Mucosa of rectum (tissue), 2 donors: ENCODE data around the gene NID1.

ENCODE experiments used
- H3K27ac ChIP-seq, 2 donors: one replicate each; pipeline ENCODE4 v1.7.0; 2013; ENCODE audit warnings: inconsistent platforms in 2 of 2, low read depth in 2 of 2, low read length in 2 of 2
- H3K27me3 ChIP-seq, 2 donors: one replicate each; pipeline ENCODE4 v1.7.0; 2013; ENCODE audit warnings: low read length in 2 of 2; ENCODE audit not compliant: control insufficient read depth in 2 of 2, insufficient read depth in 2 of 2
- H3K36me3 ChIP-seq, 2 donors: one replicate each; pipeline ENCODE4 v1.7.0; 2013; ENCODE audit warnings: low read length in 2 of 2; ENCODE audit not compliant: control insufficient read depth in 2 of 2, insufficient read depth in 2 of 2
- H3K4me1 ChIP-seq, 2 donors: one replicate each; pipeline ENCODE4 v1.7.0; 2013; ENCODE audit warnings: low read length in 2 of 2, mild to moderate bottlenecking in 1 of 2; ENCODE audit not compliant: control insufficient read depth in 2 of 2, insufficient read depth in 2 of 2
- H3K4me3 ChIP-seq, 2 donors: one replicate each; pipeline ENCODE4 v1.7.0; 2013; ENCODE audit warnings: low read length in 2 of 2
- H3K9ac ChIP-seq, 2 donors: one replicate each; pipeline ENCODE4 v1.7.0; 2013; ENCODE audit warnings: low read length in 2 of 2, low read depth in 1 of 2, mild to moderate bottlenecking in 1 of 2
- H3K9me3 ChIP-seq, 2 donors: one replicate each; pipeline ENCODE4 v1.7.0; 2013; ENCODE audit warnings: low read length in 2 of 2; ENCODE audit not compliant: control insufficient read depth in 2 of 2
- donor health status: healthy.
- donor health status: Normal muscosa, but diverticular disease.

Gene NID1

DNA sequence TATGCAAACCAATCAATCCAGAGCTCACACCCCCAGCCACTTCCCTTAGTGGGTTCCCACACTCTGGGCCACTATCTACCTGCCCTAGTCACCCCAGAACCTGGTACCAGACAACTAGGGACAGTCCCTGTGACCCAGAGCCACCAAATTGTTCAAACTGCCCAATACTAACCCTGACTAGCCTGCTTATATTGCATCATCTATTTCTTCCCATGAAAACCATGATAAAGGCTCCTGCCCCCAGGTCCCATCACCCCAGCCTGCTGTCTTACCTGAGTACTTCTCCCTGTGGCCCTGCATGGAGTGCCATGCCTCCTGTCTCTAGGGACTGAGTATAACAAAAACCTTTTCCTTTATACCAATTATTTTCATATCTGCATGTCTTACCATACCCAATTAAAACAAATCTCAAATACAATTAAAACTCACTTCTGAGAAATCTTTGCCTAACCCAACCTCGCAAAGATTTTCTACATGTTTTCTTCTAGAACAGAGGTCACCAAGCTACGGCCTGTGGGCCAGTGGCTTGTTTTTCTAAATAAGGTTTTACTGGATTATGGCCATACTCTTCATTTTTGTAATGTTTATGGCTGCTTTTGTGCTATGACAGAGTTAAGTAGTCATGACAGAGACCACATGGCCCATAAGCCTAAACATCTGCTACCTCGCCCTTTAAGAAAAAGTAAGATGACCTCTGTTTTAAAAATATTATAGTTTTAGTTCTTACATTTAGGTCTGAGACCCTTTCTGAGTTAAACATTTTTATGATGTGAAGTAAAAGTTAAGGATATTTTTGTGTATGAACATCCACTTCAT, 31.0 kb upstream of the NID1 start:
- Histone ChIP-seq H3K9me3 (no peaks in the 10 kb centered on the region), H3K27me3 (peaks cover 0 to 1% of the 10 kb centered on the region in 2 donors), H3K27ac (no peak overlapping the region), H3K36me3 (no peaks in the 10 kb centered on the region), H3K9ac (no peak overlapping the region), H3K4me3 (no peak overlapping the region), H3K4me1 (no peaks in the 10 kb centered on the region)

DNA sequence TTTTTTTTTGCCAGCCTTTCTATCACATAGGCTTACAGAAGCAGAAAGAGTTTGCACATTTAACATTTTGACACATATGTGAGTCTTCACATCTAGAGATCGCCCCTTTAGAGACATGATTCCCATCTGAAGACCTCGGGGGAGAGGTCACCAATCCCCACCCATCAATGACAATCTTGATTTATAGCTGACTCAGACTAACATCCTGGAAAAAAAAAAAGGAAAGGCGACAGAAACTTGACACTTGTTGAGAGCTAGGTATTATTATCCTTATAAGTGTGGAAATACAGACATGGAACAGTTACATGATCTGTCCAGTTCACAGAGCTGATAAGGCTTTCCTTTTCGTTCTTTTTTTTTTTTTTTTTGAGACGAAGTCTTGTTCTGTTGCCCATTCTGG, 28.0 kb upstream of the NID1 start:
- Histone ChIP-seq H3K9me3 (no peaks in the 10 kb centered on the region), H3K4me1 (no peaks in the 10 kb centered on the region), H3K4me3 (no peak overlapping the region), H3K9ac (no peak overlapping the region), H3K27me3 (no peaks in the 10 kb centered on the region), H3K27ac (no peak overlapping the region), H3K36me3 (no peaks in the 10 kb centered on the region)

DNA sequence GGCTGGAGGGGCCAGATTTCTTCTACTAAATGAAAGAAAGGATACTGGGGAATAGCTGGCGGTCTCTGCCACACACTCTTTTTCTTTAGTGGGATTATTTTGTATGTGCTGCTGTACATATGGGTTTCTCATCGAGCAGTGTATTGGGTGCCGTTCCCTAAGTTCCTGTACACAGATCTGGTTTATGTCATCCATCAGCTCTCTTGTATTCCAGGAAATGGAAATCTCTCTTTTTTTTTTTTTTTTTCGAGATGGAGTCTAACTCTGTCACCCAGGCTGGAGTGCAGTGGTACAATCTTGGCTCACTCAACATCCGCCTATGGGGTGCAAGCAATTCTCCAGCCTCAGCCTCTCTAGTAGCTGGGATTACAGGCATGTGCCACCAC, 27.0 kb upstream of the NID1 start:
- Histone ChIP-seq H3K36me3 (no peaks in the 10 kb centered on the region), H3K9ac (no peak overlapping the region), H3K4me1 (no peaks in the 10 kb centered on the region), H3K9me3 (no peaks in the 10 kb centered on the region), H3K4me3 (no peak overlapping the region), H3K27ac (no peak overlapping the region), H3K27me3 (no peaks in the 10 kb centered on the region)

DNA sequence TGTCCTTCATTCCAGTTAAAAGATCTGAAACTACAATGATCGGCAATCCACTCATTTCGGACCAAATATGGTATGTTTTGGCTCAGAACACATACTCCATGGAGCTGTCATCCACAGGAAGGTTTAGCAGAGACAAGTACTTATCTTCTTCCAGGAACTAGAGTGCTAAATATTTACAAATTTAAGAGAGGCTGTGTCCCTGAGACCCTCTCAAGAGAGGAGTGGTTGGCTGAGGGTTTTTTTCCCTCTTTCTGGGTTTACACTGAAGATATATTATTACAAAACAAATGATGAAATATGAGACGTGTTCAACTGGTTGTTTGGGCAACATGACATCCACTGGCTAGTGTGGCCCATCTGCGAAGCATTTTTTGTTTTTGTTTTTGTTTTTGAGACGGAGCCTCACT, 25.9 kb upstream of the NID1 start:
- Histone ChIP-seq H3K9ac (no peak overlapping the region), H3K4me3 (peak overlapping the region in 1 of 2 donors; percentile 31), H3K4me1 (no peaks in the 10 kb centered on the region), H3K36me3 (no peaks in the 10 kb centered on the region), H3K9me3 (no peaks in the 10 kb centered on the region), H3K27me3 (no peaks in the 10 kb centered on the region), H3K27ac (peak overlapping the region in 1 of 2 donors; percentile 11)

DNA sequence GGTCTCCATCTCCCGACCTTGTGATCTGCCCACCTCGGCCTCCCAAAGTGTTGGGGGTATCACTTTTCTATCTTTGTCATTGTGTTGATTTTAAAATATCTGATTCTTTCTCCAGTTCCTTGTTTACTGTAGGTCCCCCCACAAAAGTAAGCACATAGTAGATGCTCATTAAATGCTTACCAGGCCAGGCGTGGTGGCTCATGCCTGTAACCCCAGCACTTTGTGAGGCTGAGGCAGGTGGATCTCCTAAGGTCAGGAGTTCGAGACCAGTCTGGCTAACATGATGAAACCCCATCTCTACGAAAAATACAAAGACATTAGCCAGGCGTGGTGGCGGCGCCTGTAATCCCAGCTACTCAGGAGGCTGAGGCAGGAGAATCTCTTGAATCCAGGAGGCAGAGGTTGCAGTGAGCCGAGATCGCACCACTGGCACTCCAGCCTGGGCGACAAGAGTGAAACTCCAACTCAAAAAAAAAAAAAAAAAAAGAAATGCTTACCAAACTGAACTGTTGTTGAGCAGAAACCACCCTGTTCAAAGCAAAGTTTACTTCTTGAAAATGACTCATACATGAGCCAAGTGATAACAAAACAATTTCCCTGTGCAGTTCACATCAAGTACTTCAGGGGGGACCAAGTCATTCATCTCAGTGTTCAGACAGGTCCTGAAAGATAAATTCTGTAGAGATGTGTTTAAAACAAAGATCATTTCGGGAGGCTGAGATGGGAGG, 24.3 kb upstream of the NID1 start:
- Histone ChIP-seq H3K9me3 (no peaks in the 10 kb centered on the region), H3K27me3 (no peaks in the 10 kb centered on the region), H3K4me3 (no peak overlapping the region), H3K4me1 (no peaks in the 10 kb centered on the region), H3K27ac (no peak overlapping the region), H3K9ac (no peak overlapping the region), H3K36me3 (no peaks in the 10 kb centered on the region)

DNA sequence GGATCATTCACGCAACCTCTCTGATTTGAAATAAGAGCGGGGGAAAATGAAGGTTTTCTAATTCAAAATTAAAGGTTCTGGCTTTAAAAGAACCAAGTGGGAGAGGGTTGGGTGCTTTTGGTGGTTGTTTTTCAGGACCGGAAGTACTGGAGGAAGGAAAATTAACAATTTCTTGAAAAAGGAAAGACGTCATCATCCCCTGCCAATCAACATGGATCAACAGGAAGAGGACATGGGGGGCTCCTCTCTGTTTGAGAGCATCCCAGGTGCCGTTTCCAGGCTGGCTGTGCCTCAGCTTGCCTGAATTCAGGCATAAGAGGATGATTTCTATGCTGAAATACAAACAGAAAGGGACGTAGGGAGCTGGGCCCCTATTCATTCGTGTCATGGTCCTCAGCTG, 21.6 kb upstream of the NID1 start:
- Histone ChIP-seq H3K9ac (no peak overlapping the region), H3K9me3 (no peaks in the 10 kb centered on the region), H3K36me3 (no peaks in the 10 kb centered on the region), H3K27me3 (no peaks in the 10 kb centered on the region), H3K4me3 (no peak overlapping the region), H3K27ac (no peak overlapping the region), H3K4me1 (peaks cover 0 to 3% of the 10 kb centered on the region in 2 donors)

DNA sequence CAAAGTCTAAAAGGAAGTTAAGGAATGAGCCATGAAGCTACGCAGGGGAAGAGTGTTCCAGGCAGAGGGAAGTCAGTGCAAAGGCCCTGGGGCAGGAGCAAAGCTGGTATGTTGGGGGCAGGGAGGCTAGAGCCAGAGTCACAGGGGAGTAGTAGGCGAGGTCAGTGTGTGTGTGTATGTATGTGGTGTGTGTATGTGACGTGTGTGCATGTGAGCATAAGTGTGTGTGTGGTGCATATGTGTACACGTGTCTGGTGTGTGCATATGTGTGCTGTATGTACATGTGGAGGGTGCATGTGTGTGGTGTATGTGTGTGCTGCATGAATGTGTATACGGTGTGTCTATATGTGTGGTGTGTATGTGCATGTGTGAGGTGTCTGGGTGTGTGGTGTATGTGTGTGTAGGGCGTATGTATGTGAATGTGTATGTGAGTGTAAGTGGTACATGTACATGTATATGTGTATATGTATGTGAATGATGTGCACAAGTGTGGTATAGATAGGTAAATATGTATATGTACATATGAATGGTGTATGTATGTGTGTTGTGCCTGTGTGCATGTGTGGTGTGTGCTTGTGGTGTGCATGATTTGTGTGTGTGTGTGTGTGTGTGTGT, 20.8 kb upstream of the NID1 start:
- no peaks in the 10 kb centered on the region for H3K9me3 ChIP-seq

DNA sequence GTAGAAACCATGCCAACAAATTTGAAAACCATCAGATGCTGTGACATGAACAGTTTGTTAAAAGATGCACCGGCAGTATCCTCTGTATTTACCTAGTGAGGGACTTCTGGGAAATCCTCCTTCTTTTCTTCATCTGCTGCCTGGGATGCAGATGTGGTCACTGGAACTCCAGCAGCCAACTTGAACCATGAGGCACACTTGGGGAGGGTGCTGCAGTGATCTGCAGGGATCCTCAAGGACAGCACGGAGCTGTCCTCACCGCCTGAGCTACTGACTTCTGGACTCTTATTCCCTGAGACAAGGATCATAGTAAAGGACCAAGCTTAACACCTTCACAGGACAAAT, 19.5 kb upstream of the NID1 start:
- Histone ChIP-seq H3K36me3 (no peaks in the 10 kb centered on the region), H3K9ac (no peak overlapping the region), H3K27me3 (no peaks in the 10 kb centered on the region), H3K4me3 (no peak overlapping the region), H3K27ac (no peak overlapping the region), H3K9me3 (no peaks in the 10 kb centered on the region), H3K4me1 (peaks cover 0 to 3% of the 10 kb centered on the region in 2 donors)

More for the DNA sequence above, 20.8 kb upstream of the NID1 start:
- Histone ChIP-seq H3K27me3 (no peaks in the 10 kb centered on the region), H3K27ac (no peak overlapping the region), H3K4me1 (peaks cover 0 to 3% of the 10 kb centered on the region in 2 donors), H3K4me3 (no peak overlapping the region), H3K36me3 (no peaks in the 10 kb centered on the region), H3K9ac (no peak overlapping the region)

DNA sequence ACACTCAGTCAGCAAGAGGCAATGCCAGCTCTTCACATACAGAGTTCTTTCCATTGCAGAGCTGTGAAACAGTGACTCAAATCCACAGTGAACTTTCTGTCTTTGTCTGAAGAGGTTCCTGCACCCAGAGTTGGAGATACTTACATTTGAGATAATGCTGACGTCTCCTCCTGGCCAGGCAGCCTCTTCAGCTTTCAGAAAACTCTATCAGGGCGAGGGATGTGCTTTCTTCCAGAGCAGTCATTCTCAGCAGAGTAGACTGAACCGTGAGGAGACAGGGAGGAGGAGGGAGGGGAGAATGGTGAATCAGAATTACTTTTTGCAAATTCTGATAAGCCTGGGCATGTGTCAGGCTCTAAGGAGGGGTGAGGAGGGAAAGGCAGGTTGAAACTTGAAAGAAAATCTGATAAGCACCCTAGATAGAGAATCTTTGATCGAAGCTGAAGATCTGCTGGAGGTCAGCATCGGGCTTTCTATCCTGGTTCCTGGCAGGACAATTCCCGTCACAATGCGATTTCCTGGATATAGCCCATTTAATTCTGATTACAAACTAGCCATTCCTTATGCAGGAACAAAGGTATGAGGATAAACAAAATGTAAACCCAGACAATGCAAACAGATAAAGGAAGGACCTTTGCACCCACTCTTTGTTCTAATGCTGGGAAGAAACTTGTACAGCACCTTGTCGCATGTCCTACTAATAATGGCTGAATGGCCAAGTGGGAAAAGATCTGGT, 18.9 kb upstream of the NID1 start:
- H3K36me3 ChIP-seq: no peaks in the 10 kb centered on the region
- no peak overlapping the region for H3K27ac ChIP-seq
- no peaks in the 10 kb centered on the region for H3K9me3 ChIP-seq
- peaks cover 0 to 3% of the 10 kb centered on the region in 2 donors for H3K4me1 ChIP-seq
- no peak overlapping the region for H3K9ac ChIP-seq
- H3K4me3 ChIP-seq: no peak overlapping the region
- no peaks in the 10 kb centered on the region for H3K27me3 ChIP-seq

DNA sequence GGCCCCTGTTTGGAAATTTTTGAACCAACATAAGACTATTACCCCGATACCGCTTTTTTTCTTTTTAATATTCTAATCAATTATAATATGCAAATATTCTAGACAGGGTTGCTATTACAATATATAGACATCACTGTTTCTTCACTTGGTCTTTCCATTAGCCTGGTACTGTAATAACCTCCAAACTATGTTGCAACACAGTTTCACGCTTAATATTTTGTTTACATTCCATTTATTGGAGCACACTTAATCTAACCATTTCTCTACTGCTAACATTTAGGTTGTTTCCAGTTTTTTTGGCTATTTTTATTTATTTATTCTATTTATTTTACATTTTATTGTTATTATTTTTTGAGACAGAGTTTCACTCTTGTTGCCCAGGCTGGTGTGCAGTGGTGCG, 17.6 kb upstream of the NID1 start:
- Histone ChIP-seq H3K4me3 (no peak overlapping the region), H3K36me3 (no peaks in the 10 kb centered on the region), H3K27ac (no peak overlapping the region), H3K4me1 (peaks cover 0 to 3% of the 10 kb centered on the region in 2 donors), H3K9ac (no peak overlapping the region), H3K27me3 (no peaks in the 10 kb centered on the region), H3K9me3 (no peaks in the 10 kb centered on the region)
